Measurements from ENCODE around the gene EML4. TPM values are rescaled to one million over a fixed set of nuclear protein-coding genes. Genes with fewer than 3 reads are reported as not detected.

The EML4 gene
- polyA plus RNA-seq, 1 of the 3 experiments (the other 2 are of a cell fraction): 35.0 TPM

GRCh38 chr2:42132966-42133641 is 36.0 kb upstream of the EML4 start:
- no peaks in the 10 kb centered on the region for H3K27me3 ChIP-seq (ENCODE audit: insufficient read depth)
- peaks cover 51 to 65% of the 10 kb centered on the region in 2 experiments for H3K4me1 ChIP-seq (ENCODE audit: control insufficient read depth in 1 of 2, insufficient read depth in 2 of 2, low read depth in 1 of 2, low read length in 1 of 2)
- H4K20me1 ChIP-seq (ENCODE audit: insufficient read depth): no peaks in the 10 kb centered on the region
- TF ChIP-seq CTCF (IDR thresholded peaks at IDR 0.05) (no peak), MXI1 (IDR thresholded peaks at IDR 0.05; ENCODE audit: low read depth, low read length) (peak; percentile 98), NFIC (IDR thresholded peaks at IDR 0.05; ENCODE audit: borderline replicate concordance) (peak; percentile 98), ELF1 (IDR thresholded peaks at IDR 0.05) (peak; percentile 56; the same call in 1 of the 2 replicates), TEAD4 (IDR thresholded peaks at IDR 0.05; ENCODE audit: borderline replicate concordance, insufficient read depth) (peak; percentile 99), RCOR1 (IDR thresholded peaks at IDR 0.05; ENCODE audit: low read length) (peak; percentile 99), MEF2A (IDR thresholded peaks at IDR 0.05; ENCODE audit: borderline replicate concordance, low read depth) (peak; percentile 74; the same call in 1 of the 2 replicates), FOXM1 (IDR thresholded peaks at IDR 0.05; ENCODE audit: low read depth) (peak; percentile 88), FOSL2 (IDR thresholded peaks at IDR 0.05; ENCODE audit: borderline replicate concordance, low read depth) (peak; percentile 100), JUND (IDR thresholded peaks at IDR 0.05) (peak; percentile 100), USF1 (IDR thresholded peaks at IDR 0.05; ENCODE audit: borderline replicate concordance, low read depth) (peak; percentile 55; the same call in 1 of the 2 replicates), RXRA (IDR thresholded peaks at IDR 0.05; ENCODE audit: borderline replicate concordance, low read depth) (peak; percentile 96), GABPA (IDR thresholded peaks at IDR 0.05; ENCODE audit: low read depth) (peak; percentile 63), NRF1 (IDR thresholded peaks at IDR 0.05; ENCODE audit: low read depth, low read length) (0 out of 2 replicates have a peak, but pooled peaks have one; percentile 15), POLR2AphosphoS5 (IDR thresholded peaks at IDR 0.05; ENCODE audit: low read depth, low read length) (peak; percentile 94), YY1 (IDR thresholded peaks at IDR 0.05; ENCODE audit: low read depth) (no peak), TCF12 (IDR thresholded peaks at IDR 0.05) (peak; percentile 98), RAD21 (IDR thresholded peaks at IDR 0.05; ENCODE audit: low read length) (peak; percentile 57; the same call in 1 of the 2 replicates), EZH2phosphoT487 (IDR thresholded peaks at IDR 0.05; ENCODE audit: borderline replicate concordance, low read depth) (no peak), CHD2 (IDR thresholded peaks at IDR 0.05; ENCODE audit: low read length, partially characterized antibody) (peak; percentile 94), RFX5 (IDR thresholded peaks at IDR 0.05; ENCODE audit: low read length) (peak; percentile 14; the same call in 1 of the 2 replicates), GATA2 (CRISPR knock-in tag; IDR thresholded peaks at IDR 0.05) (peak; percentile 100), EP300 (IDR thresholded peaks at IDR 0.05; ENCODE audit: borderline replicate concordance in 1 of 2, low read depth in 1 of 2, low read length in 1 of 2) (peak; percentile 97 to 98), FOXJ3 (CRISPR knock-in tag; IDR thresholded peaks at IDR 0.05) (peak; percentile 98)
- TF ChIP-seq, protein P1, sequence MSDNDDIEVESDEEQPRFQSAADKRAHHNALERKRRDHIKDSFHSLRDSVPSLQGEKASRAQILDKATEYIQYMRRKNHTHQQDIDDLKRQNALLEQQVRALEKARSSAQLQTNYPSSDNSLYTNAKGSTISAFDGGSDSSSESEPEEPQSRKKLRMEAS (IDR thresholded peaks at IDR 0.05; ENCODE audit: low read depth): peak; percentile 93
- TF ChIP-seq, protein P2, sequence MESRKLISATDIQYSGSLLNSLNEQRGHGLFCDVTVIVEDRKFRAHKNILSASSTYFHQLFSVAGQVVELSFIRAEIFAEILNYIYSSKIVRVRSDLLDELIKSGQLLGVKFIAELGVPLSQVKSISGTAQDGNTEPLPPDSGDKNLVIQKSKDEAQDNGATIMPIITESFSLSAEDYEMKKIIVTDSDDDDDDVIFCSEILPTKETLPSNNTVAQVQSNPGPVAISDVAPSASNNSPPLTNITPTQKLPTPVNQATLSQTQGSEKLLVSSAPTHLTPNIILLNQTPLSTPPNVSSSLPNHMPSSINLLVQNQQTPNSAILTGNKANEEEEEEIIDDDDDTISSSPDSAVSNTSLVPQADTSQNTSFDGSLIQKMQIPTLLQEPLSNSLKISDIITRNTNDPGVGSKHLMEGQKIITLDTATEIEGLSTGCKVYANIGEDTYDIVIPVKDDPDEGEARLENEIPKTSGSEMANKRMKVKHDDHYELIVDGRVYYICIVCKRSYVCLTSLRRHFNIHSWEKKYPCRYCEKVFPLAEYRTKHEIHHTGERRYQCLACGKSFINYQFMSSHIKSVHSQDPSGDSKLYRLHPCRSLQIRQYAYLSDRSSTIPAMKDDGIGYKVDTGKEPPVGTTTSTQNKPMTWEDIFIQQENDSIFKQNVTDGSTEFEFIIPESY (IDR thresholded peaks at IDR 0.05; ENCODE audit: borderline replicate concordance, low read depth): peak; percentile 90
- TF ChIP-seq, protein P3, sequence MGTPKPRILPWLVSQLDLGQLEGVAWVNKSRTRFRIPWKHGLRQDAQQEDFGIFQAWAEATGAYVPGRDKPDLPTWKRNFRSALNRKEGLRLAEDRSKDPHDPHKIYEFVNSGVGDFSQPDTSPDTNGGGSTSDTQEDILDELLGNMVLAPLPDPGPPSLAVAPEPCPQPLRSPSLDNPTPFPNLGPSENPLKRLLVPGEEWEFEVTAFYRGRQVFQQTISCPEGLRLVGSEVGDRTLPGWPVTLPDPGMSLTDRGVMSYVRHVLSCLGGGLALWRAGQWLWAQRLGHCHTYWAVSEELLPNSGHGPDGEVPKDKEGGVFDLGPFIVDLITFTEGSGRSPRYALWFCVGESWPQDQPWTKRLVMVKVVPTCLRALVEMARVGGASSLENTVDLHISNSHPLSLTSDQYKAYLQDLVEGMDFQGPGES (IDR thresholded peaks at IDR 0.05; ENCODE audit: low read depth, low read length): no peak

More at GRCh38 chr2:42132966-42133641, 36.0 kb upstream of the EML4 start:
- POLR2A ChIA-PET: interaction anchor here (0.5 to 2.8 kb wide), 21 partner anchors 9 to 297 kb away, joined by 3 to 27 read pairs (median 5); partner anchors contain the start of genes EML4 and PKDCC
- Histone ChIP-seq H3K9me2 (no peaks in the 10 kb centered on the region), H3K27ac (ENCODE audit: low read depth in 2 of 2, low read length in 1 of 2) (peak overlapping the region; percentile 87 to 100), H3K79me2 (ENCODE audit: insufficient read depth) (no peaks in the 10 kb centered on the region), H3K9me3 (no peaks in the 10 kb centered on the region), H3K4me2 (peak overlapping the region; percentile 71), H3K36me3 (replicated peaks in 1 of 2; ENCODE audit: control insufficient read depth in 1 of 2, insufficient read depth in 2 of 2, low read length in 1 of 2) (no peaks in the 10 kb centered on the region), H3K9ac (peak overlapping the region; percentile 35; the same call in 1 of the 2 replicates), H3F3A (replicated peaks; ENCODE audit: insufficient read depth) (peaks cover 35% of the 10 kb centered on the region), H2AFZ (ENCODE audit: low read depth) (peak overlapping the region; percentile 16; the same call in 1 of the 2 replicates), H3K4me3 (ENCODE audit: low read depth in 2 of 2, low read length in 1 of 2) (peak overlapping the region; percentile 36 to 46)
- peak; percentile 85 for DNase-seq
- WGBS (ENCODE audit: low lambda C conversion rate): 2% methylated on average over 17 of the region's 17 CpGs
- CTCF ChIA-PET: interaction anchor here (1.0 to 3.8 kb wide), 23 partner anchors 8 to 280 kb away, joined by 3 to 20 read pairs (median 4); no protein-coding TSS in a partner anchor

All from SK-N-SH (cell line).